Keratinocyte (primary cell): Measurements from ENCODE around the gene TECPR1.

Experiments
- CTCF ChIP-seq, 3 experiments: IDR thresholded peaks in 1 of 3; conservative IDR thresholded peaks in 1 of 3; optimal IDR thresholded peaks in 1 of 3; 2 replicates in 2 of 3; 3 replicates in 1 of 3; pipeline versions ENCODE3 to v1.5.1; 2011; ENCODE audit warnings: low read length in 3 of 3, mild to moderate bottlenecking in 3 of 3, moderate library complexity in 2 of 3, control low read depth in 1 of 3, inconsistent platforms in 1 of 3; ENCODE audit not compliant: insufficient read depth in 2 of 3; ENCODE audit errors: extremely low read depth in 1 of 3
- EZH2 ChIP-seq: IDR thresholded peaks from one replicate; pipeline ENCODE4 v1.6.1; 2012; ENCODE audit warnings: inconsistent platforms, mild to moderate bottlenecking, low read length, moderate library complexity

GRCh38 chr7:98210513-98211220 is 41.4 kb downstream of the TECPR1 start:
- TF ChIP-seq CTCF (optimal IDR thresholded peaks at IDR 0.05 in 1 of 3, IDR thresholded peaks at IDR 0.05 in 1 of 3, conservative IDR thresholded peaks at IDR 0.05 in 1 of 3; ENCODE audit: extremely low read depth in 1 of 3, insufficient read depth in 2 of 3, low read length in 3 of 3), result no peak
- no peak for TF ChIP-seq EZH2
